Fibroblast of skin of right quadriceps (primary cell): ENCODE data around the gene SFT2D1.
"Not testable (repeated sequence)": the region's sequence is repeated elsewhere in the genome, so short reads cannot be mapped to it uniquely, and the experiment has no call there.

Experiments used
- DNase-seq: peaks from one replicate; pipeline ENCODE4 v3.0.0-alpha.2; 2013

Gene SFT2D1

DNA sequence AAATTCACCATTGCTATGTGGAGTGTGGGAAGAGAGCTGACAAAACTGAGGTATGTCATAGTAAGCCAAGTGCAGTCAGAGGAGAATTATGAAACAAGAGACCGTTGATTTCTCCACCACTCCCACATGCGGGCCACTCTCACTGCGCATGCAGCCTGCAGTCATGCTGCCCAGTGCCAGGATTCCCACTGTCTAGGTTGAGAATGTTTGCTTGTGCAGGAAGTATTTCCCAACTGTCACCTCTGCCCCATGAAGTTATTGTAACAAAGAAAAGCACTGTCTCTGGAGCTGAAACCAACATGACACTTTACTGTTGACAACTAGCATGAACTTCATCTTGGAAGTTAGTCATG lies 18.7 kb upstream of the SFT2D1 start:
- no peak for DNase-seq

DNA sequence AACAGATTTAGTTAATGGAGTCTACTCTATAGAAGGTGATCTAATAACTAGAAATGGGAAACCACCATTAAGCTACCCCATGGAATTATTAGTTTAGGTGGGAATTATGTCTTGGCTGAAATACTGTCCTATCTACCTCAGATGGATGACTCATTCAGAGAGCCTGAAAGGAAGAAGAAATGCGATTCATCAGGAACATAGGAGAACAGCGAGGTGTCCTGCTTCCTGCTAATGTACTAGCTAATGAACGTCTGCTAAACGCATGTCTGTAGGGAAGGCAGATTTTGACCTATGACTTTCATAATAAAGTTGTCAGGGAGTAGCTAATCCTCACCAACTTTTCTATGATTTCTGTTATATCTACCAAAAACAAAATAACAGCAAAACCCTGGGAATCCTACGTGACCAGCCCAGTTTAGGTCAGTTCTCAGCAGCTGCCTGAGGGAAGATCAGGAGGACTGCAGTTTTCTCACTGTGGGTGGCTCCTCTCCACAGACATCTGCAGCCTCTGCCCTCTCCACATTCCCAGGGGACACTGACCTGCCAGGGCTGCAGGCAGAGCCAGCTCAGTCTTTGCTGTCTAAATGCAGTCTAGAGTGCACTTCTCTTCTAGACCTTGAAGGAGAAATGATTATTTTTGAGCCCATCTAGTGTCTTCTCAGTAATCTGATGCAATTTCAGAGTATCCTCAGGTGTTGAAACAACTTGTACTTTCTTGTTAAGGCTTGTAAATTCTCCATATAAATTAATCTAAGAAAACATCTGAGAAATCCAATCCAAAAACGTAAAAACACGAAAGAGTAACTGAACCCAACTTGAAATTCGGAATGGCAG lies 18.1 kb upstream of the SFT2D1 start:
- DNase-seq = no peak

DNA sequence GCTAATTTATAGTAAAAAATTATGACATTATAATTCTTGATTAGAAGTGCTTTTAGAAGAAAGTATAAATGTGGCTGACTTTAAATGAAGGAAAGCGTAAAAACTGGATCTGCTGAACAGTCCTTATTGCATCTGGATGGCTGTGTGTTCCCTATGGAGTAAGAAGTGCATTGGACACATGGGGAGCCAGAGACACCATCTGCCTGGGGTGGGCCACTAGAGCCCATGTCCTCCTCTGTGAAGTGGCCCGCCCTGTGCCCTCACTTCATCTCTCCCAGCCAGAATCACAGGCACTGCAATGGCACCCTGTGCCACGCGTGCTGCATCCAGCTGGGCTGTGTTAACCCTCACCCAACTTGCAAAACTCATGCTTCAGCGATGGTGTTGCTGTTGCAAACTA lies 13.2 kb upstream of the SFT2D1 start:
- no peak for DNase-seq

- no peak for DNase-seq
These were observed 12.6 kb upstream of the SFT2D1 start for GRCh38 chr6:166354965-166355364.

GRCh38 chr6:166354143-166354542 lies 11.8 kb upstream of the SFT2D1 start:
- DNase-seq = no peak

DNA sequence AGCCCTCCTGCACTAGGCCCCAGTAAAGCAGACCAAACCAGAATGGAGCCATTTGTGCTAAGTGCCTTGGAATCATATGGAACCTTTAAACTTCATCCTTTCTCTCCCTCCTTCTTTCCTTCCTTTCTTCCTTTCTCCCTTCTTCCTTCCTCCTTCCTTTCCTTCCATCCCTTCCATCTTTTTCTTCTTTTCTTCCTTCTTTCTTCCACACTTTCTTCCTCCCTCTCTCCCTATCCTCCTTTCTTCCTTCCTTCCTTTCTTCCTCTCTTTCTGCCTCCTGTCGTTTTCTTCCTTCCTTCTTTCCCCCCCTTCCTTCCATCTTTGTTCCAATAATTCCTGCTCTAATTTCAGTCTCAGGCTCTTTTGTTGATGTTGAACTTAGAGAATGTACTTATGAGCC lies 11.2 kb upstream of the SFT2D1 start:
- no peak for DNase-seq

DNA sequence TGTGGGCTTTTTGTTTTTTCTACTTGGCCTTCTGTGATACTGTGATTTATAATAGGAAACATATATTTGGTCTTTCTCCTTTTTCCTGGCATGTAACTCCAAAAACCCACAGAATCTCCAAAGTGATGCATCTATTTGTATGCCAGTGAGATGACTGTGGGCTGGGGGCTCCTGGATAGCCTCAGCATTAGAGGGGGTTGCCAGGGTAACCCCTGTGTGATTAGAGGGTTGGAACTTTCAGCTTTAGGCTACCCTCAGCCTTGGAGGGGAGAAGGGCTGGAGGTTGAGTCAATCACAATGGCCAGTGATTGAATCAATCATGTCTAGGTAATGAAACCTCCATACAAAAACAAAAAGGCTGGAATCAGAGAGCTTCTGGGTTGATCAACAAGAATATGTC lies 10.6 kb upstream of the SFT2D1 start:
- no peak for DNase-seq

GRCh38 chr6:166351715-166352285 lies 9.5 kb upstream of the SFT2D1 start:
- DNase-seq = no peak

GRCh38 chr6:166348305-166348949 lies 6.1 kb upstream of the SFT2D1 start:
- no peak for DNase-seq

DNA sequence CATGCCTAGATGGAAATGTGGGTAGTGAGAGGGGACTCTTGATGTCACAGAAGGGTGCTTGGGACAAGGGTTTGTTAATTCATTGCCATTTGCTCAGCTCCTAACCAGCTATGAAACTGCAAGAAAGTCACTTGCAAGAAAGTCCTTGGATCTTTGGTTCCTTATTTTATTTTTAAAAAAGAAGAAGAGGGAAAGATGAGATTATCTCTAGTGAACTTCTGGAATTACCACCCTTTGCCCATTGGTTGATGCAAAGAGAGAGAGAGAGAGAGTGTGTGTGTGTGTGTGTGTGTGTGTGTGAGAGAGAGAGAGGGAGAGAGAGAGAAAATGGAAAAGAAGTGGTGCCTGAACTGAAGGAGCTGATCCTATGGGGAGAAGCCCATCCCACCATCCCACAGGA lies 4.6 kb upstream of the SFT2D1 start:
- no peak for DNase-seq

DNA sequence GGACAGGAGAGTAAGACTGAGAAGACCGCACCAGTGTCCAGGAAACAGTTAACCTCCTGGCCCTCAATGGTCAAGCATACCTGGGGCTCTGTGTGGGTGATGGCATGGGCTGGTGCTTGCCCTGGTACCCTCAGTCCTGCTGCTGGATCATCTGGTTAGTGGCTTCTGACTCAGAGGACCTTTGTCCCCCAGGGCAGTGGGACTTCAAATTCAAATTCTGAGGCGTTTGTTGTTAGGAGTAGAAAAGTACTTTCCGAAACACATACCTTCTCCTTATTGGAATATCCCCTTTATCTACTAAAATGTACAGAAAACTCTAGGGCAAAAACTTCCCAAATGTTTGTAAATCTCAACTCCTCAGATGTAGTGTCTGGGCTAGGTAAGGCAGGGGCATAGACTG lies 4.1 kb upstream of the SFT2D1 start:
- no peak for DNase-seq

DNA sequence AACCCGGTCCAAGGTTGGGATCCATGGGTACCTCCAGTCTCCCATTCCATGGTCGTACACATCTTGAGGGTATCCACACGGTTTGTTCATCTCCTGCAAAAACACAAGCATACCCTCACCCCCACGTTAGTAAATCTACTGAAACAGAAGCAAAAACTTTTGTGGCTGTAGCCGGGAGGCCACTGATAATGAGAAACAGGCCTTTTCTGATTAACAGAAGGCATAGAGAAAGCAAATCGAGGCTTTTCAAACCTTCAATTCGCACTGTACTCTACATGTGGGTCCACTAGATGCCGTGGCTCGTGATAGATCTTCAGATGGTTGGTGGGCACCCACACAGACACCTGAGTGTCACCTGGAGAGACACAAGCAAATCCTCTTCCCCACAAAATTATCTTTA lies 3.3 kb upstream of the SFT2D1 start:
- DNase-seq = not testable (repeated sequence)

- not testable (repeated sequence) for DNase-seq
These were observed 2.6 kb upstream of the SFT2D1 start for GRCh38 chr6:166344921-166345320.

DNA sequence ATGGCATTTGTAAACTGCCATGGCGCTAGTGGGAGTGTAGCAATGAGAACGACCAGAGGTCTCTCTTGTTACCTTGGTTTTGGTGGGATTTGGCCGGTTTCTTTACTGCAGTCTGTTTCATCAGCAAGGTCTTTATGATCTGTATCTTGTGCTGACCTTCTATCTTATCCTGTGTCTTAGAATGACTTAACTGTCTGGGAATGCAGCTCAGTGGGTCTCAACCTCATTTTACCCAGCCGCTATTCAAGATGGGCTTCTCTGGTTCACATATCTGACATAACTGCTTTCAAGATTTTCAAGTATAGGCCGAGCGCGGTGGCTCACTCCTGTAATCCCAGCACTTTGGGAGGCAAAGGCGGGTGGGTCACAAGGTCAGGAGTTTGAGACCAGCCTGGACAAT lies 1.9 kb upstream of the SFT2D1 start:
- DNase-seq = no peak

DNA sequence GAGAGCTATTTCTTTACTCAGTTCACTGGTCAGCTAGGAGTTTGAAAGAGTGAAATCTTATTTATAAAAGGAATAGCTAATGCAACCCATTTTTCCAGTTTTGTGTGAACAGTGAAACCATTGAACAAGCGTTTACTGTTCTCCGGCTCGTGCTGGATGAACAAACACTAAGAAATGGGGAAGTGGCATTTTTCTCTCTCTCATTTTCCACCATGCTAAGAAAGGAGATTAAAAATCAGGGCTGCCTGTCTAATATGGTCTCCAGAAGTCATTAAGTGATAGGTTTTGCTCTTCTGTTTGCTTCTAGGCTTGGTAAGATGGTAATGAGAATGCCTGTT lies 774 bp upstream of the SFT2D1 start:
- DNase-seq = no peak

- DNase-seq = no peak
These were observed 382 bp downstream of the SFT2D1 start for GRCh38 chr6:166341977-166342348.

- no peak for DNase-seq
These were observed 881 bp downstream of the SFT2D1 start for GRCh38 chr6:166341464-166341863.

DNA sequence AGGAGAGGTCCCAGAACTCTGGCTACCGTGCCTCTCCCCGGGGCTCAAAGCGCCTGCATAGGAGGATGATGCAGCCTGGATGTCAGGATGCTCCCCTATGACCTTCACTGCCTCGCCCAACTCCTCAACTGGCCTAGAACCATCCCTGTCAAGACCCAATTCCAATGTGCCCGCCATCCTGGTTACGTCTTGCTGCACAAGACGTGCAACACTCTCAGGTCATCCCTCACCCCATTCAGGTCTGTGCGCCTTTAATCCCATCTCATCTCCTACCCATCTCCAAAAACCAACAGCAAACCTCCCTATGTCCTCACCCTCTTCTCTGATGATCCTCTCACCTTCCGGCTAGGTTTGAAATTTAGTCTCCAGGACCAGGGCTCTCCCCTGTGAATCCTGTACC lies 3.5 kb downstream of the SFT2D1 start:
- DNase-seq = no peak

DNA sequence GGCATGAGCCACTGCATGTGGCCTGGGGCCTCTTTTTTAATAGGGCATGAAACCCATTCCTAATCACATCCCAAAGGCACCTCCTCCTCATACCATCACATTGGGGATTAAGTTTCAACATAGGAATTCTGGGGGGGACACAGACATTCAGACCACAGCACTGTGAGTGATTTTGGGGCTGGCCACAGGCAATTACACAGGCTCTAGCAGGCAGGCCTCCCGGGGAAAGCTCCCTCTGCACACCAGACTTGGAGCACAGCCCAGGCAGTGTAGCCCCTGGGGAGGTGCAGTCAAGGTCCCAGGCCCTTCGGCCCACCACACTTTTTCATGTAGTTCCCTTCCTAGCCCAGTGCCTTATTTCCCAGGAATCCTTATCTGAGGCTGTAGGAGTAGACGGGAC lies 5.5 kb downstream of the SFT2D1 start:
- DNase-seq = no peak

GRCh38 chr6:166335378-166336302 lies 6.7 kb downstream of the SFT2D1 start:
- no peak for DNase-seq

DNA sequence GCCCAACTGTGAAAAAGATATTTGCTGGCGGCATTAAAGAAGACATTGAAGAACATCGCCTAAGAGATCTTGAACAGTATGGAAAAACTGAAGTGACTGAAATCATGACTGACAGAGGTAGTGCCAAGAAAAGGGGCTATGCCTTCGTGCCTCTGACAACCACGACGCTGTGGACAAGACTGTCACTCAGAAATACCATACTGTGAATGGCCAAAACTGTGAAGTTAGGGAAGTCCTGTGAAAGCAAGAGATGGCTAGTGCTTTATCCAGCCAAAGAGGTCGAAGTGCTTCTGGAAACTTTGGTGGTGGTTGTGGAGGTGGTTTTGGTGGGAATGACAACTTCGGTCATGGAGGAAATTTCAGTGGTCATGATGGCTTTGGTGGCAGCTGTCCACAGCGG lies 7.5 kb downstream of the SFT2D1 start:
- no peak for DNase-seq

- DNase-seq = no peak
These were observed 9.0 kb downstream of the SFT2D1 start for GRCh38 chr6:166333172-166333995.
